GM23338 (cell line): Measurements from ENCODE around the gene PAPPA. TPM values are rescaled to one million over a fixed set of nuclear protein-coding genes. Genes with fewer than 3 reads are reported as not detected.

Experiments used
- ATAC-seq: fragments of 200-7000 bp; cut with Tn5 transposase; 3 replicates; pipeline ENCODE4 v1.9.1; 2020
- DNase-seq: peaks from one replicate; pipeline ENCODE4 v3.0.0-alpha.2; 2015; ENCODE audit warnings: low spot score
- H2AFZ ChIP-seq: fragments of 200-600 bp; sonication (generic); 2 replicates; pipeline ENCODE4 v1.8.0; 2016; ENCODE audit warnings: antibody characterized with exemption, mild to moderate bottlenecking, moderate library complexity
- H3F3A ChIP-seq: fragments of 200-600 bp; sonication (generic); replicated peaks from 2 replicates; pipeline ENCODE4 v1.8.0; 2017; ENCODE audit warnings: antibody characterized with exemption, mixed run types, low read depth
- H3K27ac ChIP-seq: fragments of 200-600 bp; sonication (generic); 2 replicates; pipeline ENCODE4 v1.6.1; 2016; ENCODE audit warnings: low read depth
- H3K27me3 ChIP-seq: fragments of 200-600 bp; sonication (generic); 2 replicates; pipeline ENCODE4 v1.8.0; 2016; ENCODE audit warnings: mild to moderate bottlenecking, mixed run types, moderate library complexity; ENCODE audit not compliant: insufficient read depth
- H3K36me3 ChIP-seq: fragments of 200-600 bp; sonication (generic); 2 replicates; pipeline ENCODE4 v1.8.0; 2016; ENCODE audit warnings: mild to moderate bottlenecking; ENCODE audit not compliant: insufficient read depth
- H3K4me1 ChIP-seq: fragments of 200-600 bp; sonication (generic); 2 replicates; pipeline ENCODE4 v1.8.0; 2016; ENCODE audit warnings: mild to moderate bottlenecking, moderate library complexity; ENCODE audit not compliant: insufficient read depth
- H3K4me2 ChIP-seq: fragments of 200-600 bp; sonication (generic); 2 replicates; pipeline ENCODE4 v1.7.1; 2017; ENCODE audit warnings: mixed run types
- H3K4me3 ChIP-seq: fragments of 200-600 bp; sonication (generic); 2 replicates; pipeline ENCODE4 v1.6.1; 2016; ENCODE audit warnings: mixed run types
- H3K79me2 ChIP-seq: fragments of 200-600 bp; sonication (generic); replicated peaks from 2 replicates; pipeline ENCODE4 v1.8.0; 2017; ENCODE audit warnings: mild to moderate bottlenecking; ENCODE audit not compliant: insufficient read depth
- H3K9me2 ChIP-seq: fragments of 200-600 bp; sonication (generic); 2 replicates; pipeline ENCODE4 v1.8.0; 2017; ENCODE audit not compliant: insufficient read depth
- H4K20me1 ChIP-seq: fragments of 200-600 bp; sonication (generic); replicated peaks from 2 replicates; pipeline ENCODE4 v1.8.0; 2017; ENCODE audit warnings: mild to moderate bottlenecking; ENCODE audit not compliant: insufficient read depth
- H3K27ac Mint-ChIP-seq: 2 replicates; pipeline ENCODE4 v1.8.0; 2020; ENCODE audit warnings: inconsistent platforms, mild to moderate bottlenecking, moderate library complexity, mixed read lengths
- H3K27me3 Mint-ChIP-seq: 3 replicates; pipeline ENCODE4 v1.8.0; 2022; ENCODE audit warnings: low read depth, mild to moderate bottlenecking, moderate library complexity, mixed read lengths, inconsistent platforms; ENCODE audit not compliant: insufficient read depth, poor library complexity
- H3K36me3 Mint-ChIP-seq: 3 replicates; pipeline ENCODE4 v1.8.0; 2021; ENCODE audit warnings: low read depth, mild to moderate bottlenecking, inconsistent platforms, moderate library complexity, mixed read lengths
- H3K4me1 Mint-ChIP-seq: 3 replicates; pipeline ENCODE4 v1.8.0; 2020; ENCODE audit warnings: mild to moderate bottlenecking, inconsistent platforms, mixed read lengths
- H3K4me3 Mint-ChIP-seq: 3 replicates; pipeline ENCODE4 v1.8.0; 2021; ENCODE audit warnings: moderate library complexity, mild to moderate bottlenecking, inconsistent platforms, mixed read lengths
- H3K9me3 Mint-ChIP-seq: 3 replicates; pipeline ENCODE4 v1.8.0; 2020; ENCODE audit warnings: moderate library complexity, mild to moderate bottlenecking, inconsistent platforms, mixed read lengths
- CTCF ChIP-seq, 2 experiments: fragments of 200-600 bp in 1 of 2; sonication (generic) in 1 of 2; conservative IDR thresholded peaks; 2 replicates each; pipeline versions ENCODE4 v1.5.1 to v1.6.1; 2016 to 2017; ENCODE audit warnings: antibody characterized with exemption in 2 of 2, low read depth in 2 of 2, mild to moderate bottlenecking in 2 of 2, moderate library complexity in 1 of 2
- ETS1 ChIP-seq: IDR thresholded peaks from 2 replicates; pipeline ENCODE4 v1.6.1; 2016; ENCODE audit warnings: antibody characterized with exemption
- EZH2 ChIP-seq: fragments of 200-600 bp; sonication (generic); IDR thresholded peaks from one replicate; pipeline ENCODE4 v1.8.0; 2017; ENCODE audit warnings: antibody characterized with exemption, mild to moderate bottlenecking, low read depth; ENCODE audit not compliant: unreplicated experiment
- JUNB ChIP-seq: IDR thresholded peaks from one replicate; pipeline ENCODE4 v1.6.1; 2016; ENCODE audit warnings: antibody characterized with exemption; ENCODE audit not compliant: unreplicated experiment
- REST ChIP-seq: IDR thresholded peaks from one replicate; pipeline ENCODE4 v1.6.1; 2018; ENCODE audit warnings: antibody characterized with exemption; ENCODE audit not compliant: unreplicated experiment
- ZNF114 ChIP-seq: fragments of 250-450 bp; sonication (Bioruptor Pico); IDR thresholded peaks from 2 replicates; pipeline ENCODE4 v1.5.0; 2020; ENCODE audit warnings: mild to moderate bottlenecking, moderate library complexity
- ZNF331 ChIP-seq: fragments of 250-450 bp; sonication (Bioruptor Pico); IDR thresholded peaks from 2 replicates; pipeline ENCODE4 v1.5.0; 2020; ENCODE audit warnings: low read depth, mild to moderate bottlenecking, moderate library complexity
- ZNF462 ChIP-seq: fragments of 250-450 bp; sonication (Bioruptor Pico); IDR thresholded peaks from 2 replicates; pipeline ENCODE4 v1.5.0; 2020; ENCODE audit warnings: mild to moderate bottlenecking, moderate library complexity
- polyA plus RNA-seq: library from polyadenylated mRNA; unstranded; fragments of >200 nt; fragmentation: Nextera tagmentation; extraction: Ambion mirVana; gene quantifications from 2 replicates; pipeline ENCODE4 v1.2.1, GENCODE V29; 2016
- total RNA-seq: library from RNA; depleted of rRNA; stranded (reverse); fragments of >200 nt; shearing (Covaris generic); gene quantifications from 2 replicates; pipeline ENCODE4 v1.2.3, GENCODE V29; 2014

The PAPPA gene
- total and polyA plus RNA-seq, 2 experiments from 2014 or later = 0.38 to 0.66 TPM

- TF ChIP-seq CTCF (conservative IDR thresholded peaks at IDR 0.05; ENCODE audit: low read depth in 2 of 2) (no peak), JUNB (no peak), ZNF114 (CRISPR knock-in tag) (no peak), REST (no peak)
Observed at GRCh38 chr9:116320290-116320689, 166.7 kb downstream of the PAPPA start (continued).

DNA sequence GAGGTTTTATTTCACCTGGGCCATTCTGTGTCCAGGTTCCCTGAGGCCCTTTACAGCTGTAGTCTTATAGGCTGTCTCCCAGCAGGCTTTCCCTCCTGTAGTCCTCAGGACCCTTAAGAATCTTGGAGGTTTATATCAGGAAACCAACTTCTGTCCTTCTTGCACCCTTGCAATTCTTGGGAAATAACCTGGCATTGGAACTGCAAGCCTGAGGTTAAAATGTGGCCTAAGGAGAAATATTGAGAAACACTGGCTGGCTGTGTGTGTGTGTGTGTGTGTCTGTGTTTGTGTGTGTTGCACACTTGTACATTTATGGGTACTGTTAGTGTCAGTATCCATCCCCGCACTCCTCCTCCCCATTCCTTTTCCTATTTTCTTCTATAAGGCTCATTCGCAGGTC lies 168.9 kb downstream of the PAPPA start:
- 0 out of 2 replicates have a peak, but pooled peaks cover 3% of the 10 kb centered on the region for H3K27me3 ChIP-seq
- H3K4me3 ChIP-seq = no peak overlapping the region
- no peak overlapping the region for H3K4me2 ChIP-seq
- H3K79me2 ChIP-seq = no peaks in the 10 kb centered on the region
- Mint-ChIP-seq H3K36me3 (no peaks in the 10 kb centered on the region), H3K4me1 (peaks cover 22% of the 10 kb centered on the region), H3K27ac (no peak overlapping the region), H3K27me3 (peaks cover 4% of the 10 kb centered on the region), H3K4me3 (no peak overlapping the region), H3K9me3 (no peaks in the 10 kb centered on the region)
- no peaks in the 10 kb centered on the region for H4K20me1 ChIP-seq
- no peak overlapping the region for H2AFZ ChIP-seq
- no peaks in the 10 kb centered on the region for H3F3A ChIP-seq
- TF ChIP-seq ZNF331 (CRISPR knock-in tag) (no peak), EZH2 (no peak), ETS1 (no peak), ZNF462 (CRISPR knock-in tag) (no peak), JUNB (no peak)
- no peaks in the 10 kb centered on the region; the same call in 1 of the 2 replicates for H3K36me3 ChIP-seq
- no peak for ATAC-seq
- no peaks in the 10 kb centered on the region; the same call in 1 of the 2 replicates for H3K9me2 ChIP-seq
- DNase-seq = no peak
- H3K27ac ChIP-seq = no peak overlapping the region
- peaks cover 14% of the 10 kb centered on the region for H3K4me1 ChIP-seq
